GM12878 (cell line): ENCODE measurements around the gene HNRNPDL.

Experiments
- CREB1 ChIP-seq: IDR thresholded peaks from 2 replicates; pipeline ENCODE4 v1.6.1; 2012; ENCODE audit warnings: low read depth, mild to moderate bottlenecking, inconsistent platforms
- FOS ChIP-seq: IDR thresholded peaks from 3 replicates; pipeline ENCODE4 v1.6.1; 2011; ENCODE audit warnings: borderline replicate concordance; ENCODE audit not compliant: insufficient read length; ENCODE audit errors: extremely low read depth
- SIX5 ChIP-seq: IDR thresholded peaks from 2 replicates; pipeline ENCODE4 v1.6.1; 2011; ENCODE audit warnings: mild to moderate bottlenecking, low read depth, low read length, moderate library complexity; ENCODE audit not compliant: severe bottlenecking
- SUZ12 ChIP-seq: fragments of 200-600 bp; sonication (generic); IDR thresholded peaks from one replicate; pipeline ENCODE4 v1.6.1; 2018; ENCODE audit warnings: antibody characterized with exemption, mild to moderate bottlenecking; ENCODE audit not compliant: unreplicated experiment
- ZNF217 ChIP-seq: fragments of 450-650 bp; IDR thresholded peaks from 2 replicates; pipeline ENCODE4 v1.6.1; 2017; ENCODE audit warnings: antibody characterized with exemption, mild to moderate bottlenecking
- ZZZ3 ChIP-seq: IDR thresholded peaks from 2 replicates; pipeline ENCODE4 v1.6.1; 2011; ENCODE audit warnings: low read depth; ENCODE audit not compliant: control insufficient read depth, insufficient read length
- TF ChIP-seq, protein P1 (sequence below): IDR thresholded peaks from 2 replicates; pipeline ENCODE4 v1.6.1; 2012; ENCODE audit warnings: mild to moderate bottlenecking, low read depth, low read length

DNA sequence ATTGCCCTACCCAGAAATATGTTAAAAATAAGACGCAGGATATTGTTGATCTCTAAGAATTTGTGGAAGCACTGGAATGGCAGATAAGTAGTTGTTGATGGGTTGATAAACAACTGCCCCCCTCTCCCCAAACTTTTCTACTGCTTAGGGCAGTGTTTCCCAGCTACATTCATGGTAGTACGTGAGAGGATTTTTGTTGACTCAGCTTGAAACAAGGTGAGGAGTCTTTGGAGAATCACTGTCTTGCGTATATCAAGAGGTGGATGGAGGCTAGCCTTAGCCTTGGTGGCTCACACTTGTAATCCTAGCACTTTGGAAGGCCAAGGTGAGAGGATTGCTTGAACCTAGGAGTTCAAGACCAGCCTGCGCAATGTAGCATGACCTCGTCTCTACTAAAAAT lies 5.9 kb upstream of the HNRNPDL start:
- TF ChIP-seq CREB1 (no peak), SIX5 (no peak), FOS (no peak), ZZZ3 (no peak), ZNF217 (no peak), SUZ12 (no peak)
- TF ChIP-seq, protein P1, sequence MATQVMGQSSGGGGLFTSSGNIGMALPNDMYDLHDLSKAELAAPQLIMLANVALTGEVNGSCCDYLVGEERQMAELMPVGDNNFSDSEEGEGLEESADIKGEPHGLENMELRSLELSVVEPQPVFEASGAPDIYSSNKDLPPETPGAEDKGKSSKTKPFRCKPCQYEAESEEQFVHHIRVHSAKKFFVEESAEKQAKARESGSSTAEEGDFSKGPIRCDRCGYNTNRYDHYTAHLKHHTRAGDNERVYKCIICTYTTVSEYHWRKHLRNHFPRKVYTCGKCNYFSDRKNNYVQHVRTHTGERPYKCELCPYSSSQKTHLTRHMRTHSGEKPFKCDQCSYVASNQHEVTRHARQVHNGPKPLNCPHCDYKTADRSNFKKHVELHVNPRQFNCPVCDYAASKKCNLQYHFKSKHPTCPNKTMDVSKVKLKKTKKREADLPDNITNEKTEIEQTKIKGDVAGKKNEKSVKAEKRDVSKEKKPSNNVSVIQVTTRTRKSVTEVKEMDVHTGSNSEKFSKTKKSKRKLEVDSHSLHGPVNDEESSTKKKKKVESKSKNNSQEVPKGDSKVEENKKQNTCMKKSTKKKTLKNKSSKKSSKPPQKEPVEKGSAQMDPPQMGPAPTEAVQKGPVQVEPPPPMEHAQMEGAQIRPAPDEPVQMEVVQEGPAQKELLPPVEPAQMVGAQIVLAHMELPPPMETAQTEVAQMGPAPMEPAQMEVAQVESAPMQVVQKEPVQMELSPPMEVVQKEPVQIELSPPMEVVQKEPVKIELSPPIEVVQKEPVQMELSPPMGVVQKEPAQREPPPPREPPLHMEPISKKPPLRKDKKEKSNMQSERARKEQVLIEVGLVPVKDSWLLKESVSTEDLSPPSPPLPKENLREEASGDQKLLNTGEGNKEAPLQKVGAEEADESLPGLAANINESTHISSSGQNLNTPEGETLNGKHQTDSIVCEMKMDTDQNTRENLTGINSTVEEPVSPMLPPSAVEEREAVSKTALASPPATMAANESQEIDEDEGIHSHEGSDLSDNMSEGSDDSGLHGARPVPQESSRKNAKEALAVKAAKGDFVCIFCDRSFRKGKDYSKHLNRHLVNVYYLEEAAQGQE = no peak
